ENCODE measurements around the gene ZNF548.
"Not testable (repeated sequence)": the region's sequence is repeated elsewhere in the genome, so short reads cannot be mapped to it uniquely, and the experiment has no call there.

The ZNF548 gene

GRCh38 chr19:57389730-57390598 is at the start of gene ZNF548:
Gene ZNF548, plus strand, starts transcription at chr19:57389854. Its CDS starts 246 bp downstream, at chr19:57390100.
- DNase-seq = peak; percentile 98

GRCh38 chr19:57342582-57342981 is 47.1 kb upstream of the ZNF548 start:
- no peak for DNase-seq

GRCh38 chr19:57348136-57348535 is 41.5 kb upstream of the ZNF548 start:
- DNase-seq = no peak

- peak; percentile 94 for DNase-seq
Measured at GRCh38 chr19:57350877-57351805, 38.5 kb upstream of the ZNF548 start, which contains the start of gene ZNF304. Gene ZNF304, plus strand, starts transcription at chr19:57351271. Its CDS starts 394 bp downstream, at chr19:57351665.

GRCh38 chr19:57351867-57352266 is 37.8 kb upstream of the ZNF548 start:
- DNase-seq = no peak

- no peak for DNase-seq
Measured at GRCh38 chr19:57355916-57356315, 33.7 kb upstream of the ZNF548 start.

- no peak for DNase-seq
Measured at GRCh38 chr19:57357406-57357805, 32.2 kb upstream of the ZNF548 start.

- no peak for DNase-seq
Measured at GRCh38 chr19:57359300-57359699, 30.4 kb upstream of the ZNF548 start.

- no peak for DNase-seq
Measured at GRCh38 chr19:57362419-57362818, 27.2 kb upstream of the ZNF548 start.

GRCh38 chr19:57362997-57363687 is 26.5 kb upstream of the ZNF548 start, which contains the start of the genes TRAPPC2B and ZNF547:
Gene TRAPPC2B, plus strand, starts transcription at chr19:57363551. Its CDS starts 1,283 bp downstream, at chr19:57364834.
Gene ZNF547, plus strand, starts transcription at chr19:57363551. Its CDS starts 5,005 bp downstream, at chr19:57368556.
- peak; percentile 97 for DNase-seq

GRCh38 chr19:57363688-57364181 is 25.9 kb upstream of the ZNF548 start:
- DNase-seq = no peak

- DNase-seq = no peak
Measured at GRCh38 chr19:57366776-57367175, 22.9 kb upstream of the ZNF548 start.

GRCh38 chr19:57374179-57374578 is 15.5 kb upstream of the ZNF548 start:
- DNase-seq = no peak

- DNase-seq = not testable (repeated sequence)
Measured at GRCh38 chr19:57374647-57375046, 15.0 kb upstream of the ZNF548 start.

GRCh38 chr19:57376151-57376550 is 13.5 kb upstream of the ZNF548 start:
- DNase-seq = no peak

- DNase-seq = no peak
Measured at GRCh38 chr19:57377498-57378146, 12.0 kb upstream of the ZNF548 start.

GRCh38 chr19:57380923-57381322 is 8.7 kb upstream of the ZNF548 start:
- no peak for DNase-seq

- DNase-seq = no peak
Measured at GRCh38 chr19:57382806-57383488, 6.7 kb upstream of the ZNF548 start.

- no peak for DNase-seq
Measured at GRCh38 chr19:57389194-57389729, 392 bp upstream of the ZNF548 start.

GRCh38 chr19:57395710-57396109 is 6.1 kb downstream of the ZNF548 start:
- no peak for DNase-seq

- no peak for DNase-seq
Measured at GRCh38 chr19:57398868-57399267, 9.2 kb downstream of the ZNF548 start.

Measured in DMS 273 treated with DMSO at 0.1 percent for 48 hours (cell line).